ENCODE measurements around the gene NTF4. TPM values are rescaled to one million over a fixed set of nuclear protein-coding genes. Genes with fewer than 3 reads are reported as not detected.
"Not testable (repeated sequence)": the region's sequence is repeated elsewhere in the genome, so short reads cannot be mapped to it uniquely, and the experiment has no call there.

Gene NTF4
- polyA plus RNA-seq, 3 donors from 2014 or later: not detected

- Mint-ChIP-seq H3K4me3 (no peak overlapping the region), H3K27me3 (ENCODE audit: low read depth in 3 of 3) (peaks cover 10 to 20% (median 15%) of the 10 kb centered on the region in 3 donors), H3K36me3 (peaks cover 0 to 5% (median 4%) of the 10 kb centered on the region in 3 donors), H3K9me3 (no peaks in the 10 kb centered on the region), H3K27ac (no peak overlapping the region), H3K4me1 (peaks cover 18 to 20% of the 10 kb centered on the region in 2 donors)
- DNase-seq: no peak
Measured at GRCh38 chr19:49058562-49058961, 6.1 kb downstream of the NTF4 start.

- H3K27me3 Mint-ChIP-seq (ENCODE audit: low read depth in 3 of 3): peaks cover 10 to 20% (median 13%) of the 10 kb centered on the region in 3 donors
- peak within 1 kb of the TSS; percentile 81 to 92 (median 89) for H3K4me3 Mint-ChIP-seq
- DNase-seq: peak in 1 of 3 donors; percentile 19
- peak within 1 kb of the TSS in 2 of 6 donors; percentile 27 to 46 for H3K27ac Mint-ChIP-seq
- peaks cover 18 to 20% of the 10 kb centered on the region in 2 donors for H3K4me1 Mint-ChIP-seq
- H3K36me3 Mint-ChIP-seq: peaks cover 0 to 5% (median 4%) of the 10 kb centered on the region in 3 donors
- H3K9me3 Mint-ChIP-seq: no peaks in the 10 kb centered on the region
Measured at GRCh38 chr19:49057636-49058234, 6.9 kb downstream of the NTF4 start, which contains the start of gene CGB7. Gene CGB7 (minus strand): TSS chr19:49057749. CDS start chr19:49055375, 2,374 bp downstream.

- Mint-ChIP-seq H3K4me1 (peaks cover 18 to 20% of the 10 kb centered on the region in 2 donors), H3K27ac (peak overlapping the region in 1 of 6 donors; percentile 27), H3K27me3 (ENCODE audit: low read depth in 3 of 3) (peaks cover 10 to 20% (median 13%) of the 10 kb centered on the region in 3 donors), H3K4me3 (peak overlapping the region; percentile 81 to 92 (median 89))
- DNase-seq: peak in 2 of 3 donors; percentile 9 to 19
- H3K36me3 Mint-ChIP-seq, H3K9me3 Mint-ChIP-seq: not testable (repeated sequence)
Measured at GRCh38 chr19:49056902-49057596, 7.6 kb downstream of the NTF4 start.

- Mint-ChIP-seq H3K27ac (no peak overlapping the region), H3K27me3 (ENCODE audit: low read depth in 3 of 3) (peaks cover 10 to 20% (median 13%) of the 10 kb centered on the region in 3 donors), H3K36me3 (peaks cover 0 to 5% (median 4%) of the 10 kb centered on the region in 3 donors), H3K4me3 (peak overlapping the region; percentile 81 to 92 (median 89)), H3K4me1 (peaks cover 18 to 20% of the 10 kb centered on the region in 2 donors), H3K9me3 (no peaks in the 10 kb centered on the region)
- DNase-seq: peak; percentile 53 to 57 (median 55)
Measured at GRCh38 chr19:49056101-49056901, 8.3 kb downstream of the NTF4 start.

GRCh38 chr19:49050376-49051033, 14.1 kb downstream of the NTF4 start:
- not testable (repeated sequence) for H3K9me3 Mint-ChIP-seq; H3K36me3 Mint-ChIP-seq; H3K4me3 Mint-ChIP-seq; H3K4me1 Mint-ChIP-seq; H3K27me3 Mint-ChIP-seq (ENCODE audit: low read depth in 3 of 3); H3K27ac Mint-ChIP-seq; DNase-seq

- H3K4me1 Mint-ChIP-seq: not testable (repeated sequence)
Measured at GRCh38 chr19:49049834-49050233, 14.8 kb downstream of the NTF4 start.

GRCh38 chr19:49049011-49049410, 15.6 kb downstream of the NTF4 start, which contains the start of gene CGB8:
Gene CGB8 (minus strand): TSS chr19:49049111. CDS start chr19:49048739, 372 bp downstream.
- H3K36me3 Mint-ChIP-seq; H3K4me1 Mint-ChIP-seq; H3K9me3 Mint-ChIP-seq; DNase-seq; H3K27me3 Mint-ChIP-seq (ENCODE audit: low read depth in 3 of 3); H3K27ac Mint-ChIP-seq; H3K4me3 Mint-ChIP-seq: not testable (repeated sequence)

More at GRCh38 chr19:49049834-49050233, 14.8 kb downstream of the NTF4 start:
- not testable (repeated sequence) for H3K27me3 Mint-ChIP-seq (ENCODE audit: low read depth in 3 of 3); H3K4me3 Mint-ChIP-seq; DNase-seq; H3K27ac Mint-ChIP-seq; H3K9me3 Mint-ChIP-seq; H3K36me3 Mint-ChIP-seq

GRCh38 chr19:49043548-49043947, 21.1 kb downstream of the NTF4 start, which contains the start of gene CGB5:
Gene CGB5 (plus strand): TSS chr19:49043848. CDS start chr19:49044210, 362 bp downstream.
- H3K9me3 Mint-ChIP-seq; H3K36me3 Mint-ChIP-seq; DNase-seq; H3K4me1 Mint-ChIP-seq; H3K4me3 Mint-ChIP-seq; H3K27me3 Mint-ChIP-seq (ENCODE audit: low read depth in 3 of 3); H3K27ac Mint-ChIP-seq: not testable (repeated sequence)

- not testable (repeated sequence) for H3K4me1 Mint-ChIP-seq
Measured at GRCh38 chr19:49042666-49043065, 22.0 kb downstream of the NTF4 start.

GRCh38 chr19:49042177-49042576, 22.4 kb downstream of the NTF4 start:
- H3K27ac Mint-ChIP-seq: no peak overlapping the region
- DNase-seq: no peak

More at GRCh38 chr19:49042666-49043065, 22.0 kb downstream of the NTF4 start:
- not testable (repeated sequence) for H3K36me3 Mint-ChIP-seq; H3K4me3 Mint-ChIP-seq; H3K27me3 Mint-ChIP-seq (ENCODE audit: low read depth in 3 of 3); H3K27ac Mint-ChIP-seq; H3K9me3 Mint-ChIP-seq; DNase-seq

GRCh38 chr19:49039736-49040135, 24.9 kb downstream of the NTF4 start:
- H3K9me3 Mint-ChIP-seq; H3K27me3 Mint-ChIP-seq (ENCODE audit: low read depth in 3 of 3); H3K4me3 Mint-ChIP-seq; H3K36me3 Mint-ChIP-seq; DNase-seq; H3K4me1 Mint-ChIP-seq; H3K27ac Mint-ChIP-seq: not testable (repeated sequence)

More at GRCh38 chr19:49042177-49042576, 22.4 kb downstream of the NTF4 start:
- peaks cover 0 to 3% (median 0%) of the 10 kb centered on the region in 3 donors for H3K27me3 Mint-ChIP-seq (ENCODE audit: low read depth in 3 of 3)
- H3K4me1 Mint-ChIP-seq: no peaks in the 10 kb centered on the region
- H3K4me3 Mint-ChIP-seq: no peak overlapping the region
- no peaks in the 10 kb centered on the region for H3K36me3 Mint-ChIP-seq
- no peaks in the 10 kb centered on the region for H3K9me3 Mint-ChIP-seq

GRCh38 chr19:49038557-49039276, 25.9 kb downstream of the NTF4 start:
- H3K36me3 Mint-ChIP-seq; DNase-seq; H3K27ac Mint-ChIP-seq; H3K4me1 Mint-ChIP-seq; H3K4me3 Mint-ChIP-seq; H3K27me3 Mint-ChIP-seq (ENCODE audit: low read depth in 3 of 3); H3K9me3 Mint-ChIP-seq: not testable (repeated sequence)

- H3K36me3 Mint-ChIP-seq; H3K4me1 Mint-ChIP-seq; H3K9me3 Mint-ChIP-seq; DNase-seq; H3K27ac Mint-ChIP-seq; H3K27me3 Mint-ChIP-seq (ENCODE audit: low read depth in 3 of 3); H3K4me3 Mint-ChIP-seq: not testable (repeated sequence)
Measured at GRCh38 chr19:49038111-49038510, 26.5 kb downstream of the NTF4 start.
